Measurements from ENCODE around the gene RRAS2.

RRAS2 gene

DNA sequence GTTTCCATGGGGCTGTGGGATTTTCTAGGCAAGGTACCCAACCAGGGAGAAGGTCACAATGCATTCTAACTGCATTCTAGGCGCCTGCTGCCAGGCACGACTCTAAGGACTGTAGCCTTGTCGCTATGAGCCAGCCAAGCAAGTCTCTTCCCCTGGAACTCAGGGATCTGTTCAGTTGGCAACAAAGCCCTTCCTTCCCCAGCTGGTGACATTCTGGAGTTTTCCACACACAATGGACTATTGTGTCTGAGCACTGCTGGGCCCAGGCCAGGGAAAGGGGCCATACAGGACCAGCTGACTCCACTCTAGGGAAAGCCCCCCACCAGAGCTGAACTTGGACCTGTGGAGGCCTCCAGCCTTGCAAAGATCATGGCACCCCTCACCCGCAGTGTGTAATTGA is 116.8 kb downstream of the RRAS2 start:
- in situ Hi-C loops (cut with HindIII; ENCODE audit: low sequenced_read_pairs), result no loop called here
- TF ChIP-seq, protein P1, sequence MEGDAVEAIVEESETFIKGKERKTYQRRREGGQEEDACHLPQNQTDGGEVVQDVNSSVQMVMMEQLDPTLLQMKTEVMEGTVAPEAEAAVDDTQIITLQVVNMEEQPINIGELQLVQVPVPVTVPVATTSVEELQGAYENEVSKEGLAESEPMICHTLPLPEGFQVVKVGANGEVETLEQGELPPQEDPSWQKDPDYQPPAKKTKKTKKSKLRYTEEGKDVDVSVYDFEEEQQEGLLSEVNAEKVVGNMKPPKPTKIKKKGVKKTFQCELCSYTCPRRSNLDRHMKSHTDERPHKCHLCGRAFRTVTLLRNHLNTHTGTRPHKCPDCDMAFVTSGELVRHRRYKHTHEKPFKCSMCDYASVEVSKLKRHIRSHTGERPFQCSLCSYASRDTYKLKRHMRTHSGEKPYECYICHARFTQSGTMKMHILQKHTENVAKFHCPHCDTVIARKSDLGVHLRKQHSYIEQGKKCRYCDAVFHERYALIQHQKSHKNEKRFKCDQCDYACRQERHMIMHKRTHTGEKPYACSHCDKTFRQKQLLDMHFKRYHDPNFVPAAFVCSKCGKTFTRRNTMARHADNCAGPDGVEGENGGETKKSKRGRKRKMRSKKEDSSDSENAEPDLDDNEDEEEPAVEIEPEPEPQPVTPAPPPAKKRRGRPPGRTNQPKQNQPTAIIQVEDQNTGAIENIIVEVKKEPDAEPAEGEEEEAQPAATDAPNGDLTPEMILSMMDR (IDR thresholded peaks at IDR 0.05; ENCODE audit: low read depth, low read length), result no peak
- no peak for DNase-seq (ENCODE audit: low read depth, low spot score)
- no peak overlapping the region for H3K4me3 ChIP-seq (ENCODE audit: low read depth, low read length)

DNA sequence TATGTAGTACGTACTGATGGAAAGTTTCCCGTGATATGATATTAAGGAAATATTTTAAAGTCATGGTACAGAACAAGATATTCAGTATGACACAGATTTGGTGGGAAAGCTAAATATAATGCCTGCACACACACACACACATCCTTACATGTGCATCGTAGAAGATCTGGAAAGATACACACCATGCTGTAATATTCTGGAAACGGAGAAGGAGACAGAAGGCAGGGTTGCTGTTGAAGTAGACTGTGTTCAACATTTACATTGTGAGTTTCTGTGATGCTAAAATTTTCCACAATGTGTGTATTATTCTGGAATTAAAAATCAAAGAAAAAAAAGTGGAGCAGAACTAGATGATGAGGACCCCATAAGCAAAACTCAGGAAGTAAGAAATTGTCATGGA is 118.0 kb downstream of the RRAS2 start:
- DNase-seq (ENCODE audit: low read depth, low spot score), result no peak
- in situ Hi-C loops (cut with HindIII; ENCODE audit: low sequenced_read_pairs), result no loop called here
- TF ChIP-seq, protein P1 (IDR thresholded peaks at IDR 0.05; ENCODE audit: low read depth, low read length), result no peak
- H3K4me3 ChIP-seq (ENCODE audit: low read depth, low read length), result no peak overlapping the region

DNA sequence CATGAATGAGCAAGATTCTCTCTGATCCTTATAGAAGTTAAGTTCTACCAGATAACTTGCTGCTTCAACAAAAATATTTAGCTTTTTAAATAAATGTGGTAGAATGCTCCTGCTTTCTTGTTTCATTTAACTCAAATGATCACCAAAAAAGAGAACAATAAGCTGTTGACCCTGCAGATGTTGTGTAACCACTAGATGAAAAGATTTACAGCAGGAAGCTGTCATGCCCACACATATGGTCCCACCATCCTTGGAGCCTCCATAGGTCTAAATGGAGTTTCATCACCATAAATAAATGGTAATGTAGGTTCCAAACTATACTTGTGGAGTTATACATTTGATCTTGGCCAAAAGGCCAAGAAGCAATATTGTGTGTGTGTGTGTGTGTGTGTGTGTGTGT is 118.8 kb downstream of the RRAS2 start:
- DNase-seq (ENCODE audit: low read depth, low spot score), result no peak
- in situ Hi-C loops (cut with HindIII; ENCODE audit: low sequenced_read_pairs), result no loop called here
- no peak overlapping the region for H3K4me3 ChIP-seq (ENCODE audit: low read depth, low read length)
- TF ChIP-seq, protein P1 (IDR thresholded peaks at IDR 0.05; ENCODE audit: low read depth, low read length), result no peak

DNA sequence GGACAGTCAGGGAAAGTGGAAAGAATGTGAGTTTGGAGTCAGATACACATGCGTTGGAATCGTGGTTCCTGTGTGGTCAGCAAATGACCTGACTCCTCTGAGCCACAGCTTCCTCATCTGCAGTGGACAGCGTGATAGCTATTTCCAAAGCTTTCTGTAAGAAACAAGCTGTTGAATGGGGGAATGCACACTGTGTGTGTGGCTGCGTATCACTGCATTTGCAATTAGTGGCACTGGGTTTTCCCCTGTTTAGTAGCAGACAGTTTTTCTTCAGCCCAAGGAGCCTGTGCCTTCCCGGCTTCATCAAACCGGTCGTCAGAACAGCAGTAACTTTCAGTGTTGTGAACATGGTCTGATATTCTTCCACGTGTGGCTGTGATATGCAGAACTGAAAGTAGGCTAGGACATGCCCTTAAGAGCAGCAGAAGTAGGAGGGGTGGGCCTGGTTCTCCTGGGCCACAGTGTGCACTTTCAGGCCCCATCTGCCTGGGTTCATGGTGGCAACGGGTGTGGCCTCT is 121.5 kb downstream of the RRAS2 start:
- DNase-seq (ENCODE audit: low read depth, low spot score), result no peak
- in situ Hi-C loops (cut with HindIII; ENCODE audit: low sequenced_read_pairs), result no loop called here
- TF ChIP-seq, protein P1 (IDR thresholded peaks at IDR 0.05; ENCODE audit: low read depth, low read length), result no peak
- no peak overlapping the region for H3K4me3 ChIP-seq (ENCODE audit: low read depth, low read length)

DNA sequence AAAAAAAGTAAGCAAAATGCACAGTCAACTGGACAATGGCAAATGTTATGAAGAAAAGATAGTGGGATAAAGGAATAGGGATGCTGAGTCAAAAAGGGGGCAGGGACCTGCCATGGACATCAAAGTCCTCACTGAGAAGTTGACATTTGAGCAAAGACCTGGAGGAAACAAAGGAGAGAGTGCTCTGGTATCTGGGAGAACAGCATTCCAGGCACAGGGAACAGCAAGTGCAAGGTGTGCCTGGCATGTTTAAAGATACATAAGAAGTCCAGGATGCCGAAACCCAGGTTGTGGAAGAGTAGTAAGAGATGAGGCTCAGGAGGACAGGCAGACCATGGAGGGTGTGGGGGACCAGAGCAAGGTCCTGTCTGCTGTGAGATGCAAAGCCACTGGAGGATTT is 123.3 kb downstream of the RRAS2 start:
- no peak for DNase-seq (ENCODE audit: low read depth, low spot score)
- no peak overlapping the region for H3K4me3 ChIP-seq (ENCODE audit: low read depth, low read length)
- TF ChIP-seq, protein P1 (IDR thresholded peaks at IDR 0.05; ENCODE audit: low read depth, low read length), result no peak
- in situ Hi-C loops (cut with HindIII; ENCODE audit: low sequenced_read_pairs), result no loop called here

DNA sequence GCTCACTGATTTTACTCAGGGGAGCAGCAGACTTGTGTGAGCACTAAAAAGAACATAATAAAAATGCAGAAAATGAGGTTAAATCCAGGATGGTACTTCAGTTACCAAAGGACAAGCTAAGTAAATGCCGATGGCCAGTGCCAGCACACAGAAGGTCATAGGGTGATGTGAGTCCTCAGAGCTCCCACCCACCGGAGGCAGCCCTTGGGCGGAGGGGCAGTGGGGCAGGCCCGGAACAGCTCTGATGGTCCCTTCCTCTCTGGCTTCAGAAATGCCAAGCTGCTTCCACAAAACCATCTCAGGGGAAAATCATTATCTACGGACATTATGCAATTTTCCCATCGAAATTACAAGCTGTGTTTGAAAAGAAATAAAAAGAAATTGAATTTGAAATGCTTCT is 124.5 kb downstream of the RRAS2 start:
- in situ Hi-C loops (cut with HindIII; ENCODE audit: low sequenced_read_pairs), result no loop called here
- no peak overlapping the region for H3K4me3 ChIP-seq (ENCODE audit: low read depth, low read length)
- TF ChIP-seq, protein P1 (IDR thresholded peaks at IDR 0.05; ENCODE audit: low read depth, low read length), result no peak
- no peak for DNase-seq (ENCODE audit: low read depth, low spot score)

DNA sequence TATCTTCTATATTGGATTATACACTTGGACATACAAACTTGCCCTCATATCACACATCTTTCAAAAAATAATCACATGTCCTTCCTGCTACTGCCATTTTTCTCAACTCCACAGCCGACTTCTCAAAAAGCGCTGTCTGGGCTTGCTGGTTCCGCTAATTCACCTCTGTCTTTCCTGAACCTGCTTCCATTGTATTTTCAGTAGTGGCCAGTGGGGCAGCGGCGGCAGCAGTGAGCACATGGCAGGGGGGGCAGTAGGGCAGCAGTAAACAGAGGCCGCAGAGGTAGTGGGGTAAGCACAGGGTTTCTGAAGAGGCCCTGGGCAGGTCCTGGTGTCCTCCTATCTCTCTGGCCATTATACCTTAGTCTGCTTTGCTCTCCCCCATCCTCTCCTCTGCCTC is 126.3 kb downstream of the RRAS2 start:
- no peak for DNase-seq (ENCODE audit: low read depth, low spot score)
- in situ Hi-C loops (cut with HindIII; ENCODE audit: low sequenced_read_pairs), result no loop called here
- no peak overlapping the region for H3K4me3 ChIP-seq (ENCODE audit: low read depth, low read length)
- TF ChIP-seq, protein P1 (IDR thresholded peaks at IDR 0.05; ENCODE audit: low read depth, low read length), result peak; percentile 36
